ENCODE results near the gene NHP2.
A peak's percentile ranks its signal among the peaks of the same experiment; 100 is the strongest.
"Not testable (repeated sequence)": the region's sequence is repeated elsewhere in the genome, so short reads cannot be mapped to it uniquely, and the experiment has no call there.

NHP2 gene

GRCh38 chr5:178170455-178170854, 16.8 kb upstream of the NHP2 start:
- no peak for DNase-seq

DNA sequence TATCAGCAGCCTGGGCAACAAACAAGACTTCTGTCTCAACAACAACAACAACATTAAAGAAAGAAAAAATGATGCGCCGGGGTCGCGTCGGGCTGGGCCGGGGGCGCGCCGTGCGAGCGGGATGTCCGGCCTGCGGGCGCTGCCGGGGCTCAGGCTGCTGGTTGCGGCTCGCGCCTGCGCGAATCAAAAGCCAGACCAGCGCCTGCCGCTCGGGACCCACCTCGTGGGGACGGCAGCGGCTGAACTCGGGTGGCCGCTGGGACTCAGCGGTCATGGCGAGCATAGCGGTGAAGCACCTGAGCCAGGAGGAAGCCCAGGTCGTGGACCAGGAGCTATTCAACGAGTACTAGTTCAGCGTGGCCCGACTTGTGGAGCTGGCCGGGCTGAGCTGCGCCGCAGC, 11.9 kb upstream of the NHP2 start:
- DNase-seq = no peak

- DNase-seq = peak; percentile 61
Observed at GRCh38 chr5:178163772-178164735, 10.4 kb upstream of the NHP2 start.

DNA sequence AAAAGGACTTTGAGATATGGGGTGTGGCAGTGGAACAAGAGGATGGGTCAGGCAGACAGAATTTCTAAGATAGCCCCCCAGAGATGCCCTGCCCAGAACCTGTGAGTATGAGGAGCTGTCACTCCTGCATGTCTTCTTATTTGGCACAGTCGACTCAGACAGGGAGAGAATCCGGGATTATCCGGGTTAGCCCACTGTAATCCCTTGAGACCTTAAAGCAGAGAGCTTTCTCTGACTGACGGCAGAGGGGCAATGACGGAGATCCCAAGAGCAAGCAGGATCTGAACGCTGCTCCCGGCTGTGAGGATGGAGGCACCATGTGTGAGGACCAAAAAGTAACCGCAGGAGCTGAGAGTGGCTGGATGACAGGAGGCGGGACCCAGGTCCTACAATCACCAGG, 8.8 kb upstream of the NHP2 start:
- no peak for DNase-seq

DNA sequence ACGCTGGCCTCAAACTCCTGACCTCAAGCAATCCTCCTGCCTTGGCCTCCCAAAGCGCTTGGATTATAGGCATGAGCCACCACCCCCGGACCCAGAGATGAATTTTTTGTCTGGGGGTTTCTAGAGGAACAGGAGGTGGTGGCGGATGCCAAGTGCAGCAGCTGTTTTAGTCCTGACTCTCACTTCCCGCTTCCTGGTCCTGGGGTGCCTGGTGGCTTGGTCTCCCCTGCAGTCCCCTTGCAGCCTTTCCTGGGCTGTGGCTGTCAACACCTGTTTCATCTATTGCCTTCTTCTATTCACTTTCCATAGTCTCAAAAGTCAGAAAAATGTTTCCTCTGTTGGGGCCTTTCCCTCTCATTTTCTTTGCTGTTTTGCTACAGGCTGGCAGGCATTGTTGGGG, 6.5 kb upstream of the NHP2 start:
- DNase-seq = no peak

DNA sequence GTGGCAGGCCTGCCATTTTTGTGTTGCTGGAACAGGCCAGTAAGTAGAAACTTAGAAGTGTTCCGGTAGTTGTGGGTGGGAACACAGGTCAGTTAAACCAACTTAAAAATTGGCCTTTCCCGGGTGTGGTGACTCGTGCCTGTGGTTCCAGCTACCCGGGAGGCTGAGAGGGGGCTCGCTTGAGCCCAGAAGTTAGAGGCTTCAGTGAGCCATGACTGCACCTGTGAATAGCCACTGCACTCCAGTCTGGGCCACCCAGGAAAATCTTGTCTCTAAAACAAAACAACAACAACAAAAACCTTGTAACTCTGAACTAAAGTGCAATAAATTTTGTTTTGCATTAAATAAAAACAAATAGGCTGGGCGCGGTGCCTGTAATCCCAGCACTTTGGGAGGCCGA, 1.4 kb upstream of the NHP2 start:
- DNase-seq = peak; percentile 3

DNA sequence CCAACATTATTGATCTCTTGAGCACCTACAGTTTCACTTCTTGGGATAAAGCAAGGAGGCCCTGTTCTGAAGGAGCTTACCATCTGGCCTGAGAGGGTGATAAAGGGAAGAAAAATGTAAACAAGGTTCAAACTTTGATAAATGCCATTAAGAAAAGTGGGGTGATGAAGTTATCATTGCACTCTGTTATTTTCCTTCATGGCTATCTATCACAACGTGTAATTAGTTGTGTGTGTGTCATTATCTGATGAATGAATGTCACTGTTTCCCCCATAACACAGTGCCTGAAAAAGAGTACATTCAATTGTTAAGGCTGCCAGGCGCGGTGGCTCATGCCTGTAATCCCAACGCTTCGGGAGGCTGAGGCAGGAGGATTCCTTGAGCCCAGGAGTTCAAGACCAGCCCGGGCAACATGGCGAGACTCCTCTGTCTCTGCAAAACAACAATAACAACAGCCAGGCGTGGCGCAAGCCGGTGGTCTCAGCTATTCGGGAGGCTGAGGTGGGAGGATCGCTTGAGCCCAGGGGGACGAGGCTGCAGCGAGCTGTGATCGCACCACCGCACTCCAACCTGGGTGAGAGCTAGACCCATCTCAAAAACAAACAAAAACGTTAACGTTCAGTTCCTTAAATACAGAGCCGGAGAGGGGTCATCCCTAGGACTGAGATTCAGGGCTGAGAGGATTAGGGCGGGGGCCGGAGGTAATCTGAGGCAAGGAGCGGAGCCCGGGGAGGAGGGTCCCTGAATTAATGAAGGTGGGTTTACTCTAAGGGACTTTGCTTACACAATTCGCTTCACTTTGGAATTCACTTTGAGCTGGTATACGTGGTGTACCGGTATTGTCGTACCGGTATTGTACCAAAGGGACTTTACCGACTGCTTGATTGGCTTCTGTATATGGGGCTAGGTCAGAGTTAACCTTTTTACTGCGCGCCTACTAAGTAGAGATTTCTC, 917 bp downstream of the NHP2 start:
- no peak for DNase-seq

DNA sequence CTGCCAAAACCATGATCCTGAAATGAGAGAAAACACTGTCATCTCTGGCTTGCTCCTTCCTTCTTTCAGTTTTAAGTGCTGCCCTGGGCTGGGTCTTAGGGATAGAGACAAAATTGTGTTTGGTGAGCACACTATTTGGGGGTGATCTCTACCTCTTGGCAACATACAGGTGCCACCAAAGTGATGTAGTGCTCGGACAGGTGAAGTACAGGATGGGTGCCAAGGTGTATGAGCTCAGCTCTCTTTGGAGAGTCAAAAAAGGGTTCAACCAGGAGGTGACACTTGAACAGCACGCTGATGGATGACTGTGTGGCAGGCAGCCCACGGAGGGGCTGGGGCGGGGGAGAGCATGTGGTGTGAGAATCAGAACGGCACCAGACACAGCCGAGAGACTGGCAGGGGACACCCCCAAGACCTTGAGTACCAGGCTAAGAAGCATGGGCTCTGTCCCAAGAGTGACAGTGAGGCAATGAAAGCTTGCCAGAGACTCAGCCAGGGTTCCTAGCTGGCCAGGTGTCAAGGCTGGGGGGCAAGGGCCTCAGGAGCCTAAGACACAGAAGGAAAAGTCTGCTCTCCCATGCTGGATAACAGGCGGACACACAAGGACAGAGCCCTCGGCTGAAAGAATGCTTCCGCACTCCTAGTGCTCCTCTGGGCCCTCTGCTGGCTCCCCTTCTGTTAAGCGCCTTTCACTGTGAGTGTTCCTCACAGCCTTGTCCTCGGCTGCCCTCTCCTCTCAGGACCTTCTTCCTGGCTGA, 2.5 kb downstream of the NHP2 start:
- no peak for DNase-seq

DNA sequence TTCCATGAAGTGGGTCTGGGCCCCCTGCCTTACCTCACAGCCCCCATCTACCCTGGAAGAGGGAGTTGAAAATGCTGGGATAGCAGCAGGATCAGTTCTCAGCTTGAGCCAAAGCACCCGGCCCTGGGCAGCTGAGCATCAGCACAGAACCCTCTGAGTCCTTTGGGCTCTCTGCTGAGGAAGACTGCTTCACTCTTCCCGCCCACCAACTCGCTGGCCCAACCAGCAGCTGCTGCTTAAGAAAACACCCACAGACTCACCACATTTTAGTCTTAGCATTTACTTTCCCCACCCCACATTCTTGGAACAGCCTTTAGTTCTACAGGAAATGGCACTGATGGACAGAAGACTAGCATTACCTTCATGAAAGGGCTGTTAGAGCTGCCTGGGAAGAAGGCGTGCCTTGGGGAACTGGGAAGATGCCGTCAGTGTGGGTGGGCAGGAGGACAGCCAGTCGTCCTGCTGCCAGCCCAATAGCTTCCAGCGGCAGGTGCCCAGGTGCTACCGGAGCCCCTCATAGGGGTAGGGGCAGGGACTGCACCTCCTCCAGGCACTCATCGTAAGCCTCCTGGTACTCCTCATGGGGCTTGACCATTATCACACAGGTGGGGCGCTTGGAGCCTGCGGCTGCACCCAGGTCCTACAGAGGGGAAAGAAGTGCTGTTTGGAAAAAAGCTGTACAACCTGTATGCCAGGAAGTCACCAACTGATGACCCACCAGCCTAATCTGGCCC, 4.3 kb downstream of the NHP2 start:
- no peak for DNase-seq

GRCh38 chr5:178147406-178147805, 6.3 kb downstream of the NHP2 start:
- DNase-seq = no peak

- peak; percentile 26 for DNase-seq
Observed at GRCh38 chr5:178145965-178146820, 7.5 kb downstream of the NHP2 start.

GRCh38 chr5:178143901-178144300, 9.8 kb downstream of the NHP2 start:
- DNase-seq = peak; percentile 22

DNA sequence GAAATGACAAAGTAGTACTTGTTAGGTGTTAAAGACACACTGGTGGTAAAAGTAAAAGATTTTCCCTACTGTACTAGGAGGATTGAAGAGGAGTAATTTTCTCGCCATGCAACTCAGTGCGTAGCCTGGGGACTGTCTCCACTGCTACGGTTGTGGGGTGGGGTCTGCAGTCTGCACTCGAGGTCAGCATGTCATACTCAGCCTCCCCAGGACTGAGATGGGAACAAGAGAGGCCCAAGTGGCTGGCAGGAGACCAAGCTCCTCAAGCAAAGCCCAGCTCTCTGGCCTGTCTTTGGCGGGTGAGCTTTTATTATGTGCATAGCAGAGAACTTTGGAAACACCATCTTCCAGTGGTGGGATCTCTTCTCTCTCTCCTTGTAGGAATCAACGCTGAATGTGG, 10.4 kb downstream of the NHP2 start:
- no peak for DNase-seq

DNA sequence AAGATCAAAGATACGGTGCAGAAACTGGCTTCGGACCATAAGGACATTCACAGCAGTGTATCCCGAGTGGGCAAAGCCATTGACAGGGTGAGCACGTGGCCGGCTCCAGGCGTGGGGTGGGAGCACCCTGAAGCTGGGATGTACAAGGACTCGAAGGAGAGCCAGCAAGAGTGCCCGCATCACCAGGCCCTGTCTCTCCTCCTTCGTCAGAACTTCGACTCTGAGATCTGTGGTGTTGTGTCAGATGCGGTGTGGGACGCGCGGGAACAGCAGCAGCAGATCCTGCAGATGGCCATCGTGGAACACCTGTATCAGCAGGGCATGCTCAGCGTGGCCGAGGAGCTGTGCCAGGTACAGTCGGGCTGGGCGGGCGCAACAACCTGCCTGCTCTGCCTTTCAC, 11.0 kb downstream of the NHP2 start:
- DNase-seq = no peak

DNA sequence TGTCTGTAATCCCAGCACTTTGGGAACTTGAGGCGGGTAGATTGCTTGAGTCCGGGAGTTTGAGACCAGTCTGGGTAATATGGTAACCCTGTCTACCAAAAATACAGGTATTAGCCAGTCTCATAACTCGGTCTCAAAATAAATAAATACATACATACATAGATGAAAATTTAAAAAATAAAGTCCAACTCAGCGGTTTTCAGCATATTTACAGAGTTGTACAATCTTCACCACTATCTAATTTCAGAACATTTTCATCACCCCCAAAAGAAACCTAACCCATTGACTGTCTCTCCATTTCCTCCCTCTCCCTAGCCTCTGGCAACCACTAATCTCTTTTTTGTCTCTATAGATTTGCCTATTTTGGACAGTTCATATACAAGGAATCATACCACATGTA, 12.1 kb downstream of the NHP2 start:
- DNase-seq = no peak

GRCh38 chr5:178137991-178138390, 15.7 kb downstream of the NHP2 start:
- no peak for DNase-seq

GRCh38 chr5:178136990-178137389, 16.7 kb downstream of the NHP2 start:
- no peak for DNase-seq

GRCh38 chr5:178131446-178131996, 22.2 kb downstream of the NHP2 start:
- no peak for DNase-seq

- peak; percentile 77 for DNase-seq
Observed at GRCh38 chr5:178130576-178131445, 22.9 kb downstream of the NHP2 start, which contains the start of gene RMND5B. Gene RMND5B, plus strand, starts transcription at chr5:178131014. Its CDS starts 7,106 bp downstream, at chr5:178138120.

- not testable (repeated sequence) for DNase-seq
Observed at GRCh38 chr5:178130234-178130575, 23.5 kb downstream of the NHP2 start.
